Tibial nerve (tissue), 4 donors: ENCODE measurements around the gene EMID1. TPM values are rescaled to one million over a fixed set of nuclear protein-coding genes. Genes with fewer than 3 reads are reported as not detected.

ENCODE experiments used
- DNase-seq, 2 donors: peaks; one replicate each; pipeline ENCODE4 v3.0.0-alpha.2; 2019; ENCODE audit warnings: low spot score in 2 of 2
- H3K27ac ChIP-seq, 4 donors: fragments of 200-600 bp; sonication (generic) in 3 of 4; one replicate each; pipeline ENCODE4 v1.5.1; 2017 to 2019; ENCODE audit warnings: mild to moderate bottlenecking in 1 of 4
- H3K27me3 ChIP-seq, 2 donors: fragments of 200-600 bp; sonication (generic) in 1 of 2; one replicate each; pipeline versions ENCODE4 v1.5.1 to v1.6.0; 2017 to 2019
- H3K36me3 ChIP-seq, 3 donors: fragments of 200-600 bp; sonication (generic); one replicate each; pipeline ENCODE4 v1.5.1; 2018 to 2019
- H3K4me1 ChIP-seq, 4 donors: fragments of 200-600 bp; sonication (generic) in 3 of 4; one replicate each; pipeline ENCODE4 v1.5.1; 2017 to 2019
- H3K4me3 ChIP-seq, 4 donors: fragments of 200-600 bp; sonication (generic) in 3 of 4; one replicate each; pipeline ENCODE4 v1.5.1; 2017 to 2019; ENCODE audit warnings: mild to moderate bottlenecking in 1 of 4, moderate library complexity in 1 of 4
- H3K9me3 ChIP-seq, 4 donors: fragments of 200-600 bp; sonication (generic) in 3 of 4; one replicate each; pipeline ENCODE4 v1.5.1; 2017 to 2019
- CTCF ChIP-seq, 5 experiments: fragments of 200-600 bp in 3 of 5; fragments of 450-650 bp in 2 of 5; sonication (generic) in 3 of 5; IDR thresholded peaks; one replicate each; pipeline ENCODE4 v1.5.1; 2016 to 2019; ENCODE audit warnings: antibody characterized with exemption in 5 of 5, mild to moderate bottlenecking in 3 of 5, moderate library complexity in 2 of 5
- EP300 ChIP-seq, 2 donors: sonication (generic); formaldehyde crosslinking; IDR thresholded peaks; one replicate each; pipeline ENCODE4 v1.6.1; 2017; ENCODE audit warnings: antibody characterized with exemption in 2 of 2, mild to moderate bottlenecking in 1 of 2
- POLR2A ChIP-seq, 2 donors: fragments of 450-650 bp; IDR thresholded peaks; one replicate each; pipeline ENCODE4 v1.6.1; 2017; ENCODE audit warnings: antibody characterized with exemption in 2 of 2, mild to moderate bottlenecking in 2 of 2, moderate library complexity in 2 of 2
- WGBS, 2 donors: methylation state at CpG; one replicate each; pipeline ENCODE4 v1.1.5; 2018; 5-methylcytosine and 5-hydroxymethylcytosine counted together
- total RNA-seq, 4 donors: library from RNA; depleted of rRNA; stranded (reverse); fragments of >200 nt; gene quantifications; one replicate each; pipeline ENCODE4 v1.1.0, GENCODE V29; 2016

EMID1 gene
- total RNA-seq, 4 donors from 2014 or later, result 1.0 to 9.9 (median 3.0) TPM

- Histone ChIP-seq H3K36me3 (peaks cover 0 to 29% (median 0%) of the 10 kb centered on the region in 3 donors), H3K4me1 (no peaks in the 10 kb centered on the region), H3K9me3 (no peaks in the 10 kb centered on the region), H3K27me3 (no peaks in the 10 kb centered on the region), H3K4me3 (no peak overlapping the region), H3K27ac (no peak overlapping the region)
- TF ChIP-seq CTCF (IDR thresholded peaks at IDR 0.05) (no peak), EP300 (IDR thresholded peaks at IDR 0.05) (no peak), POLR2A (IDR thresholded peaks at IDR 0.05) (no peak)
- DNase-seq, result no peak
- WGBS, 2 donors, result 89 to 92% methylated on average over 8 of the region's 8 CpGs
Measured at GRCh38 chr22:29256606-29257325, 51.1 kb downstream of the EMID1 start.

GRCh38 chr22:29257751-29258181 lies 52.1 kb downstream of the EMID1 start:
- no peak for DNase-seq
- H3K27ac ChIP-seq, result no peak overlapping the region
- H3K9me3 ChIP-seq, result no peaks in the 10 kb centered on the region
- H3K27me3 ChIP-seq, result no peaks in the 10 kb centered on the region
- WGBS, 2 donors, result 51 to 65% methylated on average over 6 to 7 of the region's 8 CpGs
- H3K4me1 ChIP-seq, result no peaks in the 10 kb centered on the region
- TF ChIP-seq POLR2A (IDR thresholded peaks at IDR 0.05), result no peak
- no peak for TF ChIP-seq EP300 (IDR thresholded peaks at IDR 0.05)
- H3K36me3 ChIP-seq, result peaks cover 0 to 29% (median 0%) of the 10 kb centered on the region in 3 donors
- H3K4me3 ChIP-seq, result no peak overlapping the region

GRCh38 chr22:29258407-29259252 lies 52.9 kb downstream of the EMID1 start:
- TF ChIP-seq CTCF (IDR thresholded peaks at IDR 0.05), result no peak
- TF ChIP-seq POLR2A (IDR thresholded peaks at IDR 0.05), result no peak
- TF ChIP-seq EP300 (IDR thresholded peaks at IDR 0.05), result no peak
- H3K9me3 ChIP-seq, result no peaks in the 10 kb centered on the region
- no peaks in the 10 kb centered on the region for H3K27me3 ChIP-seq
- DNase-seq, result no peak
- H3K4me1 ChIP-seq, result no peaks in the 10 kb centered on the region
- 78 to 85% methylated on average over 11 to 14 of the region's 17 CpGs for WGBS, 2 donors
- H3K36me3 ChIP-seq, result peaks cover 0 to 31% (median 0%) of the 10 kb centered on the region in 3 donors
- H3K4me3 ChIP-seq, result no peak overlapping the region
- H3K27ac ChIP-seq, result no peak overlapping the region

GRCh38 chr22:29259253-29259899 lies 53.7 kb downstream of the EMID1 start:
- WGBS, 2 donors, result 75 to 83% methylated on average over 10 to 11 of the region's 11 CpGs
- Histone ChIP-seq H3K27me3 (no peaks in the 10 kb centered on the region), H3K36me3 (peaks cover 0 to 39% (median 0%) of the 10 kb centered on the region in 3 donors), H3K4me1 (no peaks in the 10 kb centered on the region), H3K4me3 (no peak overlapping the region), H3K9me3 (no peaks in the 10 kb centered on the region), H3K27ac (no peak overlapping the region)
- no peak for DNase-seq
- no peak for TF ChIP-seq POLR2A (IDR thresholded peaks at IDR 0.05)

- Histone ChIP-seq H3K4me1 (no peaks in the 10 kb centered on the region), H3K27me3 (no peaks in the 10 kb centered on the region), H3K27ac (no peak overlapping the region), H3K36me3 (peaks cover 0 to 46% (median 0%) of the 10 kb centered on the region in 3 donors), H3K9me3 (no peaks in the 10 kb centered on the region), H3K4me3 (no peak overlapping the region)
- no peak for DNase-seq
- 81 to 88% methylated on average over 3 to 12 of the region's 13 CpGs for WGBS, 2 donors
- TF ChIP-seq CTCF (IDR thresholded peaks at IDR 0.05) (no peak), EP300 (IDR thresholded peaks at IDR 0.05) (no peak), POLR2A (IDR thresholded peaks at IDR 0.05) (no peak)
Measured at GRCh38 chr22:29260031-29260560, 54.4 kb downstream of the EMID1 start.
